DND-41 (cell line): ENCODE results near the gene CTTN.

Experiments
- ATAC-seq: fragments of 200-7000 bp; cut with Tn5 transposase; 3 replicates; pipeline ENCODE4 v1.9.1; 2021; ENCODE audit warnings: low read depth; ENCODE audit not compliant: insufficient read depth
- DNase-seq: peaks from one replicate; pipeline ENCODE4 v3.0.0-alpha.2; 2020
- H2AFZ ChIP-seq: 2 replicates; pipeline ENCODE4 v1.6.0; 2012; ENCODE audit warnings: low read depth, low read length
- H3K27ac ChIP-seq: 2 replicates; pipeline ENCODE4 v1.5.1; 2012; ENCODE audit warnings: low read length, inconsistent platforms
- H3K27me3 ChIP-seq: fragments of 200-600 bp; sonication (generic); 2 replicates; pipeline ENCODE4 v1.6.0; 2012; ENCODE audit warnings: low read length, mild to moderate bottlenecking, inconsistent platforms; ENCODE audit not compliant: insufficient read depth, poor library complexity
- H3K36me3 ChIP-seq: 2 replicates; pipeline ENCODE4 v1.5.1; 2012; ENCODE audit warnings: low read length, inconsistent platforms; ENCODE audit not compliant: insufficient read depth
- H3K4me1 ChIP-seq: 2 replicates; pipeline ENCODE4 v1.5.1; 2012; ENCODE audit warnings: mild to moderate bottlenecking, low read length; ENCODE audit not compliant: insufficient read depth
- H3K4me2 ChIP-seq: 2 replicates; pipeline ENCODE4 v1.6.0; 2012; ENCODE audit warnings: mild to moderate bottlenecking, moderate library complexity, low read length, inconsistent platforms; ENCODE audit not compliant: insufficient read depth
- H3K4me3 ChIP-seq, 2 experiments: fragments of 200-600 bp in 1 of 2; shearing (Covaris generic) in 1 of 2; 2 replicates each; pipeline ENCODE4 v1.5.1; 2012 to 2016; ENCODE audit warnings: inconsistent platforms in 2 of 2, low read length in 2 of 2, mild to moderate bottlenecking in 2 of 2, low read depth in 1 of 2, moderate library complexity in 1 of 2
- H3K79me2 ChIP-seq: 2 replicates; pipeline ENCODE4 v1.6.0; 2012; ENCODE audit warnings: low read length, inconsistent platforms; ENCODE audit not compliant: insufficient read depth
- H3K9ac ChIP-seq: 2 replicates; pipeline ENCODE4 v1.6.0; 2012; ENCODE audit warnings: low read depth, mild to moderate bottlenecking, inconsistent platforms, low read length, moderate library complexity
- H3K9me3 ChIP-seq: 2 replicates; pipeline ENCODE4 v1.5.1; 2012; ENCODE audit warnings: low read length, moderate library complexity, mild to moderate bottlenecking, inconsistent platforms; ENCODE audit not compliant: insufficient read depth, severe bottlenecking
- H4K20me1 ChIP-seq: 2 replicates; pipeline ENCODE4 v1.6.0; 2012; ENCODE audit warnings: low read length; ENCODE audit not compliant: insufficient read depth
- CTCF ChIP-seq: IDR thresholded peaks from 2 replicates; pipeline ENCODE4 v1.5.1; 2012; ENCODE audit warnings: borderline replicate concordance, low read length, moderate library complexity, mild to moderate bottlenecking; ENCODE audit not compliant: poor library complexity, severe bottlenecking; ENCODE audit errors: extremely low read depth
- EZH2 ChIP-seq: IDR thresholded peaks from 3 replicates; pipeline ENCODE4 v1.6.1; 2012; ENCODE audit warnings: borderline replicate concordance, low read depth, mild to moderate bottlenecking, moderate library complexity, low read length, inconsistent platforms; ENCODE audit not compliant: severe bottlenecking

Gene CTTN

GRCh38 chr11:70433966-70434812, 35.9 kb downstream of the CTTN start:
- Histone ChIP-seq H2AFZ (no peak overlapping the region), H3K4me3 (no peak overlapping the region), H3K9me3 (no peaks in the 10 kb centered on the region), H3K9ac (no peak overlapping the region), H3K27ac (no peak overlapping the region), H3K4me2 (no peak overlapping the region), H3K27me3 (no peaks in the 10 kb centered on the region), H3K36me3 (no peaks in the 10 kb centered on the region), H3K4me1 (no peaks in the 10 kb centered on the region), H4K20me1 (0 out of 2 replicates have a peak, but pooled peaks cover 3% of the 10 kb centered on the region), H3K79me2 (no peaks in the 10 kb centered on the region)
- ATAC-seq (no peak), DNase-seq (no peak)
- no peak for TF ChIP-seq EZH2
- no peak for TF ChIP-seq CTCF

GRCh38 chr11:70434813-70435278, 36.5 kb downstream of the CTTN start:
- no peak for TF ChIP-seq CTCF
- DNase-seq (no peak), ATAC-seq (no peak)
- Histone ChIP-seq H3K79me2 (no peaks in the 10 kb centered on the region), H2AFZ (no peak overlapping the region), H3K27me3 (no peaks in the 10 kb centered on the region), H3K9me3 (no peaks in the 10 kb centered on the region), H4K20me1 (0 out of 2 replicates have a peak, but pooled peaks cover 3% of the 10 kb centered on the region), H3K27ac (no peak overlapping the region), H3K9ac (no peak overlapping the region), H3K4me1 (no peaks in the 10 kb centered on the region), H3K4me3 (no peak overlapping the region), H3K36me3 (no peaks in the 10 kb centered on the region), H3K4me2 (no peak overlapping the region)

- no peaks in the 10 kb centered on the region for H4K20me1 ChIP-seq
- H3K27me3 ChIP-seq, result no peaks in the 10 kb centered on the region
- H3K36me3 ChIP-seq, result no peaks in the 10 kb centered on the region
- ATAC-seq (no peak), DNase-seq (no peak)
- H3K27ac ChIP-seq, result no peak overlapping the region
- no peak overlapping the region for H3K4me2 ChIP-seq
- H3K79me2 ChIP-seq, result no peaks in the 10 kb centered on the region
- H3K4me1 ChIP-seq, result no peaks in the 10 kb centered on the region
- H2AFZ ChIP-seq, result no peak overlapping the region
- H3K9me3 ChIP-seq, result no peaks in the 10 kb centered on the region
- H3K9ac ChIP-seq, result no peak overlapping the region
- TF ChIP-seq CTCF, result no peak
- no peak for TF ChIP-seq EZH2
- no peak overlapping the region for H3K4me3 ChIP-seq
Observed at GRCh38 chr11:70435361-70435760, 37.0 kb downstream of the CTTN start.
